WERI-Rb-1 (cell line): ENCODE data around the gene MADD.

Source experiments
- DNase-seq: peaks from one replicate; pipeline ENCODE4 v3.0.0-alpha.2; 2020
- H3K27ac ChIP-seq: fragments of 250-450 bp; sonication (Bioruptor Pico); 2 replicates; pipeline ENCODE4 v1.5.1; 2020; ENCODE audit warnings: mild to moderate bottlenecking, moderate library complexity
- H3K27me3 ChIP-seq: fragments of 250-450 bp; sonication (Bioruptor Pico); 2 replicates; pipeline ENCODE4 v1.5.1; 2021; ENCODE audit warnings: mild to moderate bottlenecking, low read depth, moderate library complexity; ENCODE audit not compliant: insufficient read depth, severe bottlenecking
- H3K36me3 ChIP-seq: fragments of 250-450 bp; sonication (Bioruptor Pico); 2 replicates; pipeline ENCODE4 v1.5.1; 2020; ENCODE audit warnings: mild to moderate bottlenecking, moderate library complexity
- H3K4me3 ChIP-seq: 2 replicates; pipeline ENCODE4 v1.5.1; 2011; ENCODE audit warnings: low read depth, mild to moderate bottlenecking, control low read depth, low read length
- H3K9me3 ChIP-seq: fragments of 250-450 bp; sonication (Bioruptor Pico); 2 replicates; pipeline ENCODE4 v1.5.1; 2021; ENCODE audit warnings: mild to moderate bottlenecking, moderate library complexity; ENCODE audit not compliant: severe bottlenecking
- CTCF ChIP-seq: IDR thresholded peaks from 2 replicates; pipeline ENCODE4 v1.5.1; 2011; ENCODE audit warnings: low read depth, mild to moderate bottlenecking, control low read depth, inconsistent platforms, low read length

Gene MADD

GRCh38 chr11:47241841-47242301 is 28.1 kb upstream of the MADD start:
- no peak overlapping the region for H3K27ac ChIP-seq
- no peaks in the 10 kb centered on the region for H3K9me3 ChIP-seq
- no peak for DNase-seq
- H3K27me3 ChIP-seq: no peaks in the 10 kb centered on the region
- no peak overlapping the region for H3K4me3 ChIP-seq
- no peak for TF ChIP-seq CTCF
- peaks cover 79% of the 10 kb centered on the region for H3K36me3 ChIP-seq

GRCh38 chr11:47242596-47243192 is 27.2 kb upstream of the MADD start:
- H3K4me3 ChIP-seq: no peak overlapping the region
- no peaks in the 10 kb centered on the region for H3K27me3 ChIP-seq
- H3K9me3 ChIP-seq: no peaks in the 10 kb centered on the region
- H3K36me3 ChIP-seq: peaks cover 85% of the 10 kb centered on the region
- DNase-seq: no peak
- no peak for TF ChIP-seq CTCF
- no peak overlapping the region for H3K27ac ChIP-seq

GRCh38 chr11:47243454-47243853 is 26.5 kb upstream of the MADD start:
- no peak for TF ChIP-seq CTCF
- H3K27ac ChIP-seq: no peak overlapping the region
- H3K27me3 ChIP-seq: no peaks in the 10 kb centered on the region
- no peak overlapping the region for H3K4me3 ChIP-seq
- H3K9me3 ChIP-seq: no peaks in the 10 kb centered on the region
- no peak for DNase-seq
- H3K36me3 ChIP-seq: peaks cover 81% of the 10 kb centered on the region

GRCh38 chr11:47244448-47245350 is 25.2 kb upstream of the MADD start:
- Histone ChIP-seq H3K4me3 (no peak overlapping the region), H3K9me3 (no peaks in the 10 kb centered on the region), H3K27me3 (no peaks in the 10 kb centered on the region), H3K36me3 (peaks cover 68% of the 10 kb centered on the region), H3K27ac (no peak overlapping the region)
- no peak for TF ChIP-seq CTCF
- no peak for DNase-seq

GRCh38 chr11:47245611-47246357 is 24.1 kb upstream of the MADD start:
- peaks cover 58% of the 10 kb centered on the region for H3K36me3 ChIP-seq
- H3K27ac ChIP-seq: no peak overlapping the region

More at GRCh38 chr11:47245611-47246357, 24.1 kb upstream of the MADD start:
- Histone ChIP-seq H3K9me3 (no peaks in the 10 kb centered on the region), H3K27me3 (no peaks in the 10 kb centered on the region), H3K4me3 (no peak overlapping the region)
- no peak for TF ChIP-seq CTCF
- no peak for DNase-seq
